Lower leg skin (tissue), 4 donors: ENCODE measurements around the gene ATP8A2. TPM values are rescaled to one million over a fixed set of nuclear protein-coding genes. Genes with fewer than 3 reads are reported as not detected.

Experiments used
- DNase-seq, 2 donors: peaks; one replicate each; pipeline ENCODE4 v3.0.0-alpha.2; 2019; ENCODE audit warnings: low spot score in 2 of 2
- H3K4me3 ChIP-seq: fragments of 200-600 bp; sonication (generic); 2 replicates; pipeline ENCODE4 v1.5.1; 2017; ENCODE audit warnings: mild to moderate bottlenecking, low read depth; ENCODE audit not compliant: poor library complexity, severe bottlenecking
- CTCF ChIP-seq, 3 donors: fragments of 450-650 bp; IDR thresholded peaks; one replicate each; pipeline ENCODE4 v1.5.1; 2016; ENCODE audit warnings: antibody characterized with exemption in 3 of 3, mild to moderate bottlenecking in 3 of 3, moderate library complexity in 2 of 3
- POLR2A ChIP-seq, 2 donors: fragments of 450-650 bp; IDR thresholded peaks; one replicate each; pipeline ENCODE4 v1.6.1; 2016 to 2017; ENCODE audit warnings: antibody characterized with exemption in 2 of 2, mild to moderate bottlenecking in 1 of 2, moderate library complexity in 1 of 2
- WGBS, 2 donors: methylation state at CpG; one replicate each; pipeline ENCODE4 v1.1.5; 2018; 5-methylcytosine and 5-hydroxymethylcytosine counted together
- intact Hi-C: fragments of 100-400 bp; cut with DNase I; formaldehyde crosslinking; loops from one replicate; pipeline ENCODE4 v1.15.0; 2023; ENCODE audit warnings: low total_unique reads
- total RNA-seq, 4 donors: library from RNA; depleted of rRNA; stranded (reverse); fragments of >200 nt; gene quantifications; one replicate each; pipeline ENCODE4 v1.1.0, GENCODE V29; 2016

ATP8A2 gene
- total RNA-seq, 4 donors from 2014 or later = 0.05 to 0.23 TPM; not detected in 2

DNA sequence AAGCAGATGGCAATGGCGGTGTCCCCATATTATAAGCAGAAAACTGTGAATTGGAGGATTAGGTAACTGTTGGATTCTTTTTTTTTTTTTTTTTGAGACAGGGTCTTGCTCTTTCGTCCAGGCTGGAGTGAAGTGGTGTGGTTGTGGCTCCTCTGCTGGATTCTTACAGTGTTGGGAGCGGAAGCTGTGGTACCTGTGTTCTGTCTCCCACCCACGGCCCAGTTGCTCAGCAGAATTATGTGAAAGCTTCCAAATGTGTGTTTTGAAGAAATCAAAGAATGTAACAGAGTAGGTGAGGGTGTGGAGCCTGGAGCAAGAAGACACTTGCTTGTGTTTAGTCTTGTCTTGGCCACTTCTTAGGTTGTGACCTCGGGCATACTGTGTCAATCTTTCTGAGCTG is 384.5 kb downstream of the ATP8A2 start:
- TF ChIP-seq CTCF (IDR thresholded peaks at IDR 0.05) (no peak), POLR2A (IDR thresholded peaks at IDR 0.05) (no peak)
- intact Hi-C loops = no loop called here
- WGBS, 2 donors = 82 to 89% methylated on average over 5 of the region's 5 CpGs
- no peak for DNase-seq
- no peak overlapping the region for H3K4me3 ChIP-seq

- intact Hi-C loops = no loop called here
- DNase-seq = no peak
- H3K4me3 ChIP-seq = no peak overlapping the region
- TF ChIP-seq CTCF (IDR thresholded peaks at IDR 0.05) (no peak), POLR2A (IDR thresholded peaks at IDR 0.05) (no peak)
- WGBS, 2 donors = 81 to 84% methylated on average over 8 of the region's 8 CpGs
These were observed 385.1 kb downstream of the ATP8A2 start for GRCh38 chr13:25756912-25757311.

- WGBS, 2 donors = 81 to 87% methylated on average over 3 of the region's 3 CpGs
- no peak for DNase-seq
- TF ChIP-seq CTCF (IDR thresholded peaks at IDR 0.05) (no peak), POLR2A (IDR thresholded peaks at IDR 0.05) (no peak)
- no peak overlapping the region for H3K4me3 ChIP-seq
- intact Hi-C loops = no loop called here
These were observed 389.3 kb downstream of the ATP8A2 start for GRCh38 chr13:25761041-25761440.

DNA sequence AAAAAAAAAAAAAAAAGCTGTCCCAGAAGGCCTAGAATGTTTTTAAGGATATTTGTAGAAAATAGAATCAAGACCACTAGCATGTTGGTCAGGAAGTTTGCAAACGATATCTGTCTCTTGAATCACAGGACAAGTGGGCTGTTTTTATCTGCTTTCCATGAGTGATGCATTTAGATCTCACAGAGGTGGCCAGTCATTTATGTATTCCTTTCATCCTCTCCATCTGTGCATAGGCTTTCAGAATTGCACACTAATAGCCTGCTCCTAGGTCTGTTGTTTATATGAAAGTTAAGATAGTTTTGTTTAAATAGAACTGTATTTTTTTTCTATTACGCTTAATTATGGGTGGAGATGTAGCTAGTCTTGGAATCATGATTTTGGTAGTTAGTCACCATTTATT is 390.5 kb downstream of the ATP8A2 start:
- 62 to 68% methylated on average over 2 of the region's 2 CpGs for WGBS, 2 donors
- DNase-seq = no peak
- intact Hi-C loops = no loop called here
- no peak for TF ChIP-seq POLR2A (IDR thresholded peaks at IDR 0.05)
- TF ChIP-seq CTCF (IDR thresholded peaks at IDR 0.05) = no peak
- no peak overlapping the region for H3K4me3 ChIP-seq

DNA sequence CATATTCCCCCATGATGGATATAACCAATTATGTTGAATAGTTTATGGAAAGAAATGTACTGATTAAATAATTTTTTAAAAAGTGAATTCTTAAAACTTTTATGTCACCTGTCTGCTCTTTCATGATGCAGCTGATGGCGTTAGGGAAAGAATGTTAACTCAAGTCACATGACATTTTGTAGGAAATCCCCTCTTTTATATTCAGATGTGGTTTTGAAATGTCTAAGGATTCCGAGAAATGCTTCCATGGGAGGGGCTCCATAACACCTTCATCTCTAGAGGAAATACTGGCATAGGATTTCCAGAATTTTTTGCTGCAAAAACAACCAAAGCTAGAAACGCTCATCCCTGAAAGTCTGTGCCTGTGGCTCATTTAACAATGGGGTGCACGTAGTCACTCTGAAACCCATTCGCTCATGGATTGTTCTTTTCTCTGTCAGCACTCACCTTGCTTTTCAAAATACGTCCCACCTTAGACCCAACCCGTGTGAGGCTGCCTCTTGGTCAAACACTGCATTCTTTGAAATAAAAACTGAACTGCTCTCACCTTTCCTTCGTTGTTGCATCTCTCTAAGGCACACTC is 391.1 kb downstream of the ATP8A2 start:
- TF ChIP-seq POLR2A (IDR thresholded peaks at IDR 0.05) = no peak
- no peak for TF ChIP-seq CTCF (IDR thresholded peaks at IDR 0.05)
- no peak overlapping the region for H3K4me3 ChIP-seq
- WGBS, 2 donors = 57 to 69% methylated on average over 7 to 8 of the region's 8 CpGs
- DNase-seq = no peak
- intact Hi-C loops = no loop called here

GRCh38 chr13:25764378-25764777 is 392.6 kb downstream of the ATP8A2 start:
- TF ChIP-seq POLR2A (IDR thresholded peaks at IDR 0.05) = no peak
- no peak for TF ChIP-seq CTCF (IDR thresholded peaks at IDR 0.05)
- WGBS, 2 donors = 89 to 97% methylated on average over 4 of the region's 4 CpGs
- DNase-seq = peak in 1 of 2 donors; percentile 46
- H3K4me3 ChIP-seq = no peak overlapping the region
- intact Hi-C loops = no loop called here
